ENCODE data around the gene ULK4.

GRCh38 chr3:41888368-41889076, 73.4 kb downstream of the ULK4 start:
- TF ChIP-seq CTCF (IDR thresholded peaks at IDR 0.05), result no peak
- TF ChIP-seq POLR2A (IDR thresholded peaks at IDR 0.05), result no peak
